IMR-90 (cell line): ENCODE measurements around the gene TRIO. TPM values are rescaled to one million over a fixed set of nuclear protein-coding genes. Genes with fewer than 3 reads are reported as not detected.
A peak's percentile ranks its signal among the peaks of the same experiment; 100 is the strongest.

ENCODE experiments used
- ATAC-seq: fragments of 200-7000 bp; cut with Tn5 transposase; 2 replicates; pipeline ENCODE4 v1.9.1; 2020; ENCODE audit warnings: low read depth, mild to moderate bottlenecking, moderate library complexity
- BruUV-seq: library from RNA; stranded (reverse); fragments of 400-500 nt; replicated peaks from 2 replicates; lab custom pipeline; 2021; lab: Mats Ljungman, UMichigan
- CTCF ChIA-PET: fragments of 300-600 bp; formaldehyde crosslinking; extraction: SDS; loops from one replicate; lab custom pipeline; 2021; ENCODE audit warnings: antibody characterized with exemption; lab: Yijun Ruan, JAX
- POLR2A ChIA-PET: fragments of 300-600 bp; sonication (Branson Sonifier 250); formaldehyde crosslinking; loops from one replicate; lab custom pipeline; 2022; ENCODE audit warnings: antibody characterized with exemption; ENCODE audit not compliant: unreplicated experiment; lab: Charles Lee
- DNase-seq: peaks from one replicate; pipeline ENCODE4 v3.0.0; 2013
- H2AFZ ChIP-seq: replicated peaks from 2 replicates; pipeline ENCODE3; 2013; ENCODE audit warnings: low read length, mild to moderate bottlenecking; ENCODE audit not compliant: poor library complexity
- H2AK5ac ChIP-seq: 2 replicates; pipeline ENCODE4 v1.6.1; 2013; ENCODE audit warnings: low read depth, low read length, inconsistent platforms
- H2AK9ac ChIP-seq: replicated peaks from 2 replicates; pipeline ENCODE3; 2013; ENCODE audit warnings: mild to moderate bottlenecking, low read depth, low read length, moderate library complexity; ENCODE audit not compliant: poor library complexity
- H2BK120ac ChIP-seq: 2 replicates; pipeline ENCODE4 v1.6.1; 2013; ENCODE audit warnings: low read depth, low read length, inconsistent platforms
- H2BK15ac ChIP-seq: 3 replicates; pipeline ENCODE4 v1.6.1; 2013; ENCODE audit warnings: low read depth, low read length, inconsistent platforms
- H2BK20ac ChIP-seq: 2 replicates; pipeline ENCODE4 v1.6.1; 2013; ENCODE audit warnings: low read depth, mild to moderate bottlenecking, inconsistent platforms, low read length, moderate library complexity
- H2BK5ac ChIP-seq: 2 replicates; pipeline ENCODE4 v1.6.1; 2013; ENCODE audit warnings: mild to moderate bottlenecking, low read depth, low read length, inconsistent platforms; ENCODE audit not compliant: poor library complexity, severe bottlenecking
- H3K14ac ChIP-seq: replicated peaks from 2 replicates; pipeline ENCODE4 v1.6.1; 2013; ENCODE audit warnings: low read depth, low read length, inconsistent platforms
- H3K18ac ChIP-seq: 2 replicates; pipeline ENCODE4 v1.6.1; 2013; ENCODE audit warnings: low read depth, low read length, control low read depth
- H3K23ac ChIP-seq: 2 replicates; pipeline ENCODE4 v1.6.1; 2013; ENCODE audit warnings: low read depth, low read length, inconsistent platforms
- H3K27ac ChIP-seq: 2 replicates; pipeline ENCODE4 v1.5.1; 2013; ENCODE audit warnings: mild to moderate bottlenecking, control low read depth, low read length; ENCODE audit not compliant: insufficient read depth
- H3K27me3 ChIP-seq: 2 replicates; pipeline ENCODE4 v1.6.1; 2013; ENCODE audit warnings: low read length; ENCODE audit not compliant: control insufficient read depth, insufficient read depth
- H3K36me3 ChIP-seq: 2 replicates; pipeline ENCODE4 v1.6.1; 2013; ENCODE audit warnings: low read length, mixed read lengths; ENCODE audit not compliant: control insufficient read depth, insufficient read depth
- H3K4ac ChIP-seq: 2 replicates; pipeline ENCODE4 v1.6.1; 2013; ENCODE audit warnings: low read depth, low read length, inconsistent platforms
- H3K4me1 ChIP-seq: 2 replicates; pipeline ENCODE4 v1.6.1; 2013; ENCODE audit warnings: low read length, mixed read lengths; ENCODE audit not compliant: control insufficient read depth, insufficient read depth
- H3K4me2 ChIP-seq: 2 replicates; pipeline ENCODE4 v1.6.1; 2013; ENCODE audit warnings: low read depth, mild to moderate bottlenecking, control low read depth, low read length, moderate library complexity
- H3K4me3 ChIP-seq: 2 replicates; pipeline ENCODE4 v1.5.1; 2013; ENCODE audit warnings: low read depth, mild to moderate bottlenecking, control low read depth, low read length, moderate library complexity; ENCODE audit not compliant: insufficient read depth
- H3K56ac ChIP-seq: 2 replicates; pipeline ENCODE4 v1.6.1; 2013; ENCODE audit warnings: low read length, inconsistent platforms; ENCODE audit not compliant: insufficient read depth; ENCODE audit errors: extremely low read depth
- H3K79me1 ChIP-seq, 2 experiments: 2 replicates each; pipeline ENCODE4 v1.6.1; 2013; ENCODE audit warnings: low read length in 2 of 2, inconsistent platforms in 1 of 2, low read depth in 1 of 2
- H3K9ac ChIP-seq: 2 replicates; pipeline ENCODE4 v1.6.1; 2013; ENCODE audit warnings: low read depth, low read length, control low read depth
- H3K9me1 ChIP-seq: 2 replicates; pipeline ENCODE4 v1.6.1; 2013; ENCODE audit warnings: low read length, inconsistent platforms; ENCODE audit not compliant: insufficient read depth
- H3K9me3 ChIP-seq: 2 replicates; pipeline ENCODE4 v1.6.1; 2013; ENCODE audit warnings: low read length; ENCODE audit not compliant: control insufficient read depth, insufficient read depth
- H4K20me1 ChIP-seq: 2 replicates; pipeline ENCODE4 v1.6.1; 2013; ENCODE audit warnings: low read length, inconsistent platforms; ENCODE audit not compliant: insufficient read depth
- H4K5ac ChIP-seq: 2 replicates; pipeline ENCODE4 v1.6.1; 2013; ENCODE audit warnings: mild to moderate bottlenecking, low read depth, low read length, control low read depth
- H4K8ac ChIP-seq, 2 experiments: 2 replicates each; pipeline ENCODE4 v1.6.1; 2013; ENCODE audit warnings: low read depth in 2 of 2, low read length in 2 of 2, control low read depth in 1 of 2, inconsistent platforms in 1 of 2
- H4K91ac ChIP-seq: 2 replicates; pipeline ENCODE4 v1.6.1; 2013; ENCODE audit warnings: low read depth, low read length, inconsistent platforms; ENCODE audit not compliant: insufficient read depth
- BHLHE40 ChIP-seq: fragments of 150-350 bp; IDR thresholded peaks from 2 replicates; pipeline ENCODE4 v1.6.1; 2016; ENCODE audit warnings: mild to moderate bottlenecking, low read depth, low read length
- CEBPB ChIP-seq: IDR thresholded peaks from 2 replicates; pipeline ENCODE4 v1.6.1; 2012; ENCODE audit warnings: low read depth, low read length, improper control_type of control experiment
- CHD1 ChIP-seq: IDR thresholded peaks from 2 replicates; pipeline ENCODE4 v1.6.1; 2012; ENCODE audit warnings: low read depth, low read length, improper control_type of control experiment
- CTCF ChIP-seq: conservative IDR thresholded peaks from 2 replicates; pipeline ENCODE4 v1.5.1; 2012; ENCODE audit warnings: mild to moderate bottlenecking, low read depth, low read length, improper control_type of control experiment
- ELK1 ChIP-seq: fragments of 150-350 bp; IDR thresholded peaks from 2 replicates; pipeline ENCODE4 v1.6.1; 2016; ENCODE audit warnings: low read depth, mild to moderate bottlenecking, low read length, moderate library complexity, borderline replicate concordance
- FOS ChIP-seq: fragments of 150-350 bp; IDR thresholded peaks from 2 replicates; pipeline ENCODE4 v1.6.1; 2016; ENCODE audit warnings: low read depth, low read length
- MAFK ChIP-seq: IDR thresholded peaks from 2 replicates; pipeline ENCODE4 v1.6.1; 2012; ENCODE audit warnings: low read depth, low read length, improper control_type of control experiment
- MAZ ChIP-seq: IDR thresholded peaks from 2 replicates; pipeline ENCODE4 v1.6.1; 2012; ENCODE audit warnings: low read depth, mild to moderate bottlenecking, low read length, improper control_type of control experiment, moderate library complexity, borderline replicate concordance
- MXI1 ChIP-seq: IDR thresholded peaks from 2 replicates; pipeline ENCODE4 v1.6.1; 2012; ENCODE audit warnings: low read depth, mild to moderate bottlenecking, low read length, moderate library complexity, borderline replicate concordance
- NFE2L2 ChIP-seq: fragments of 150-350 bp; IDR thresholded peaks from 2 replicates; pipeline ENCODE4 v1.6.1; 2016; ENCODE audit warnings: low read depth, mild to moderate bottlenecking, low read length
- POLR2A ChIP-seq: IDR thresholded peaks from 2 replicates; pipeline ENCODE4 v1.6.1; 2012; ENCODE audit warnings: mild to moderate bottlenecking, low read depth, low read length
- RAD21 ChIP-seq: IDR thresholded peaks from 2 replicates; pipeline ENCODE4 v1.6.1; 2012; ENCODE audit warnings: low read length, improper control_type of control experiment
- RCOR1 ChIP-seq: IDR thresholded peaks from 2 replicates; pipeline ENCODE4 v1.6.1; 2012; ENCODE audit warnings: mild to moderate bottlenecking, low read length, improper control_type of control experiment; ENCODE audit not compliant: insufficient replicate concordance
- RFX5 ChIP-seq: IDR thresholded peaks from 2 replicates; pipeline ENCODE4 v1.8.0; 2012; ENCODE audit warnings: low read depth, mild to moderate bottlenecking, low read length, moderate library complexity
- SMC3 ChIP-seq: fragments of 150-350 bp; IDR thresholded peaks from 2 replicates; pipeline ENCODE4 v1.6.1; 2016; ENCODE audit warnings: low read depth, mild to moderate bottlenecking, antibody characterized with exemption, low read length, moderate library complexity
- USF2 ChIP-seq: fragments of 150-350 bp; IDR thresholded peaks from 2 replicates; pipeline ENCODE4 v1.6.1; 2017; ENCODE audit warnings: mild to moderate bottlenecking, antibody characterized with exemption, low read length, low read depth
- WGBS, 2 experiments: methylation state at CpG; one replicate each; pipeline versions ENCODE4 v1.1.5 to v1.1.7; 2013; ENCODE audit warnings: missing lambda C conversion rate in 2 of 2; ENCODE audit not compliant: insufficient read length in 1 of 2; ENCODE audit errors: extremely low coverage in 2 of 2; 5-methylcytosine and 5-hydroxymethylcytosine counted together
- dilution Hi-C: fragments of 300-500 bp; cut with HindIII; formaldehyde crosslinking; loops from one replicate; pipeline ENCODE4 v1.14.3; 2018; ENCODE audit warnings: low sequenced_read_pairs; ENCODE audit not compliant: unreplicated experiment
- in situ Hi-C: fragments of 300-500 bp; cut with MboI; formaldehyde crosslinking; loops from 3 replicates; pipeline ENCODE4 v1.14.3; 2019; ENCODE audit warnings: low sequenced_read_pairs, inconsistent platforms, mixed read lengths
- intact Hi-C: fragments of 100-400 bp; cut with micrococcal nuclease; formaldehyde crosslinking; loops from 2 replicates; pipeline ENCODE4 v1.10.0; 2022
- polyA plus RNA-seq, 3 experiments: library from polyadenylated mRNA; depleted of rRNA; stranded (reverse); fragments of >200 nt; gene quantifications; 2 replicates each; pipeline ENCODE4 v1.2.3, GENCODE V29; 2012; ENCODE audit warnings: low replicate concordance in 1 of 3
- total RNA-seq: library from RNA; depleted of rRNA; stranded (reverse); fragments of >200 nt; gene quantifications from 2 replicates; pipeline ENCODE4 v1.2.3, GENCODE V29; 2012

The TRIO gene
- total and polyA plus RNA-seq, 2 of the 4 experiments (the other 2 are of a cell fraction): 206 to 522 TPM

DNA sequence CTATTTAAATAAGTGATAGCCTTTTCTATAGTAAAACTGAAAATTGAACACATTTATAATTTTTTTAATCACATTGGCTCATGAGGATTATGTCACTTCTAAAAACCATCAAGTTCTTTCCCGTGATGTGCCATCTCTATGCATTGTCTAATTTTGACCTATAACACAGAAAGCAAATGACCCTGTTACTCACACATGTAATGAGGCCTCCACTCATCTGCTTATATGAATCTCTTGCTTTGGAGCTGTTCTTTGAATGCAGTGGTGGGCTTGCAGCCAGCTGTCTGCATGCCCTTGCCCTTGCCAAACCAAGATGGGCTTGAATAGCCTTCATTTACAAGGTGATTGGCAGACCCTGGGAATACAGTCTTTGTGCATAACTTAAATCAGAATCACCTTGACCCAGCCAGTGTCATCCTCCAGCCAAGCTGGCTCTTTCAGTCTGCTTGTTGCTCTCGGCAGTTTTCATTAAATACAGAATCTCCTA is 163.2 kb downstream of the TRIO start:
- Histone ChIP-seq H3K18ac (no peak overlapping the region), H2BK5ac (peak overlapping the region; percentile 24), H3K9ac (no peak overlapping the region), H2BK20ac (no peak overlapping the region), H3K79me1 (peaks cover 43 to 88% of the 10 kb centered on the region in 2 experiments), H3K4me3 (no peak overlapping the region), H4K5ac (no peak overlapping the region), H3K4ac (no peak overlapping the region), H3K23ac (peak overlapping the region; percentile 18; the same call in 1 of the 2 replicates), H3K27ac (peak overlapping the region; percentile 44; the same call in 1 of the 2 replicates), H3K9me3 (no peaks in the 10 kb centered on the region), H3K4me1 (peaks cover 22% of the 10 kb centered on the region), H3K56ac (no peak overlapping the region), H3K4me2 (no peak overlapping the region), H2AFZ (no peak overlapping the region), H4K91ac (no peak overlapping the region), H2AK9ac (no peak overlapping the region), H3K9me1 (peaks cover 39% of the 10 kb centered on the region), H2AK5ac (no peak overlapping the region), H3K14ac (peak overlapping the region; percentile 24; the same call in 1 of the 2 replicates), H2BK15ac (no peak overlapping the region), H2BK120ac (no peak overlapping the region), H3K27me3 (no peaks in the 10 kb centered on the region), H4K20me1 (peaks cover 97% of the 10 kb centered on the region), H4K8ac (no peak overlapping the region), H3K36me3 (peaks cover 65% of the 10 kb centered on the region)
- DNase-seq (no peak), ATAC-seq (no peak)
- TF ChIP-seq MXI1 (no peak), POLR2A (no peak), NFE2L2 (no peak), CEBPB (no peak), RCOR1 (no peak), RFX5 (no peak), SMC3 (no peak), FOS (no peak), CHD1 (no peak), ELK1 (no peak), CTCF (no peak), BHLHE40 (no peak), MAFK (no peak), MAZ (no peak), RAD21 (no peak), USF2 (no peak)
- in situ Hi-C loops (no loop called here), dilution Hi-C loops (no loop called here), intact Hi-C loops (no loop called here)
- no TSS peak for BruUV-seq
- WGBS, 2 experiments: no CpG with 5 or more reads among the region's 2 CpGs
- POLR2A ChIA-PET: no interaction called here
- CTCF ChIA-PET: interaction anchor here (1.0 to 1.4 kb wide), 2 partner anchors 10 to 18 kb away, joined by 3 to 6 read pairs; no protein-coding TSS in a partner anchor
